ENCODE data around the gene TPO. TPM values are rescaled to one million over a fixed set of nuclear protein-coding genes. Genes with fewer than 3 reads are reported as not detected.

TPO gene
- total RNA-seq, 1 donor = not detected

GRCh38 chr2:1585635-1586034 is 172.4 kb downstream of the TPO start:
- TF ChIP-seq, protein P1, sequence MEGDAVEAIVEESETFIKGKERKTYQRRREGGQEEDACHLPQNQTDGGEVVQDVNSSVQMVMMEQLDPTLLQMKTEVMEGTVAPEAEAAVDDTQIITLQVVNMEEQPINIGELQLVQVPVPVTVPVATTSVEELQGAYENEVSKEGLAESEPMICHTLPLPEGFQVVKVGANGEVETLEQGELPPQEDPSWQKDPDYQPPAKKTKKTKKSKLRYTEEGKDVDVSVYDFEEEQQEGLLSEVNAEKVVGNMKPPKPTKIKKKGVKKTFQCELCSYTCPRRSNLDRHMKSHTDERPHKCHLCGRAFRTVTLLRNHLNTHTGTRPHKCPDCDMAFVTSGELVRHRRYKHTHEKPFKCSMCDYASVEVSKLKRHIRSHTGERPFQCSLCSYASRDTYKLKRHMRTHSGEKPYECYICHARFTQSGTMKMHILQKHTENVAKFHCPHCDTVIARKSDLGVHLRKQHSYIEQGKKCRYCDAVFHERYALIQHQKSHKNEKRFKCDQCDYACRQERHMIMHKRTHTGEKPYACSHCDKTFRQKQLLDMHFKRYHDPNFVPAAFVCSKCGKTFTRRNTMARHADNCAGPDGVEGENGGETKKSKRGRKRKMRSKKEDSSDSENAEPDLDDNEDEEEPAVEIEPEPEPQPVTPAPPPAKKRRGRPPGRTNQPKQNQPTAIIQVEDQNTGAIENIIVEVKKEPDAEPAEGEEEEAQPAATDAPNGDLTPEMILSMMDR (IDR thresholded peaks at IDR 0.05; ENCODE audit: insufficient read depth, low read depth, low read length) = no peak
- no peak for DNase-seq (ENCODE audit: low read depth)
- no peak overlapping the region for H3K4me3 ChIP-seq (ENCODE audit: low read depth, low read length)

- H3K4me3 ChIP-seq (ENCODE audit: low read depth, low read length) = no peak overlapping the region
- TF ChIP-seq, protein P1 (IDR thresholded peaks at IDR 0.05; ENCODE audit: insufficient read depth, low read depth, low read length) = no peak
- no peak for DNase-seq (ENCODE audit: low read depth)
Measured at GRCh38 chr2:1586251-1586922, 173.1 kb downstream of the TPO start.

DNA sequence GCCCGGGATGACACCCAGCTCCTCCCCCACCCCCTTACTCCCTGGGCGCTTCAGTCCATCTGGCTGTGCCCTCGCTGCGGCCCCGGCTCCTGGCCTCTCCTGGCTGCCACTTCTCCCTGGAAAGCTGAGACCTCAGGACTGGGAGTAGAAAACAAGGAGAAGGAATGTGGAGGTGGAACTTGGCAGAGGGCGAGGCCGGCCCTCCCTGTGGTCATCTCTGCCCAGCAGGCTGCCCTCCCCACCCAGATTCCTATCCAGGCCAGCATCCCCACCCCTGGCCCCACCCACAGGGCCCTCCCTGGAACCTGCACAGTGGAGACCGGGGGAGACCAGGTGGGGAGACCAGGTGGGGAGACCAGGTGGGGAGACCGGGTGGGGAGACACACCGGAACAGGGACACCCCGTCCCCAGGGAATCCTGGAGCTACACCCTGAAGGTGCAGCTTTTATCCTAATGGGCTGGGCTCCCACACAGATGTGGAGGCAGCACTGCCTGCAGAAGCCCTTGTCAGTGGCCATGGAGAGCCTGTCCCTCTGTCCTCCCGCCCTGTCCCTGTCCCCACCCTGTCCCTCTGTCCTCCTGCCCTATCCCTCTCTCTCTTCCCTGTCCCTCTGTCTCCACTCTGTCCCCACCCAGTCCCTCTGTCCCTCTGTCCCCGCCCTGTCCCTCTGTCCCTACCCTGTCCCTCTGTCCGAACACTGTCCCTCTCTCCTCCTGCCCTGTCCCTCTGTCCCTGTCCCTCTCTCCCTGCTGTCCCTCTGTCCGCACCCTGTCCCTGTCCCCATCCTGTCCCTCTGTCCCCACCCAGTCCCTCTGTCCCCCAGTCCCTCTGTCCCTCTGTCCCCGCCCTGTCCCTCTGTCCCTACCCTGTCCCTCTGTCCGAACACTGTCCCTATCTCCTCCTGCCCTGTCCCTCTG is 173.9 kb downstream of the TPO start:
- no peak overlapping the region for H3K4me3 ChIP-seq (ENCODE audit: low read depth, low read length)
- DNase-seq (ENCODE audit: low read depth) = no peak
- TF ChIP-seq, protein P1 (IDR thresholded peaks at IDR 0.05; ENCODE audit: insufficient read depth, low read depth, low read length) = no peak

DNA sequence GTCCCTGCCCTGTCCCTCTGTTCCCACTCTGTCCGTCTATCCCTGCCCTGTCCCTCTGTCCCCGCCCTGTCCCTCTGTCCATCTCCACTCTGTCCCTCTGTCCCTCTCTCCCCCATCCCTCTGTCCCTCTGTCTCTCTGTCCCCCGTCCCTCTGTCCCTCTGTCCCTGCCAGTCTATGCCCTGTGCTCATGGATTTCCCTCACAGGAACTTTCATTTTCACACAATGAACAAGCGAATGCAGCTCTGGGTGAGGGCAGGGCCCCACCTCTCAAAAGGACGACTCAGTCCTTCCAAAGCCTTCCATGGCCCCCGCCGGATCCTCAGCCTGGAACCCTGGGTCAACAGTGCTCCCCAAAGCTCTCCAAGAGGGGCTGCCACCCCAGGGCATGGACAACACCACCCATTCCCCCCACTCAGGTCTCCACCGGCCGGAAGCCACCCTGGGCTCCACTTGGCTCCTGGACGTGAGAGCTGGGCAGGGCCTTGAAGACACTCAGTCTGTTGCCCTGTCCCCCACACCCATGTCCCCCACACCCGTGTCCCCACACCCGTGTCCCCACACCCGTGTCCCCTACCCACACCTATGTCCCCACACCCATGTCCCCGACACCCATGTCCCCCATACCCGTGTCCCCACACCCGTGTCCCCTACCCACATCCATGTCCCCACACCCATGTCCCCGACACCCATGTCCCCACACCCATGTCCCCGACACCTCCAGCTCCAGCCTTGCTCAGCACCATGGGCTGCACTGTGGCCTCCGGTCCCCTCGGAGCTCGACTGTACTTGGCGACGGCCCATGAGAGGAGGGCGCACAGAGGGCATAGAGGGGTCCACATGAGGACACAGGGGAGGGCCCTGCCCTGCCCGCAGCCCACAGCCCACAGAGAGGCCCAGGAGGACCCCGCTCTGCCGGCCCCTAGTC is 175.1 kb downstream of the TPO start:
- H3K4me3 ChIP-seq (ENCODE audit: low read depth, low read length) = no peak overlapping the region
- TF ChIP-seq, protein P1 (IDR thresholded peaks at IDR 0.05; ENCODE audit: insufficient read depth, low read depth, low read length) = no peak
- DNase-seq (ENCODE audit: low read depth) = no peak

DNA sequence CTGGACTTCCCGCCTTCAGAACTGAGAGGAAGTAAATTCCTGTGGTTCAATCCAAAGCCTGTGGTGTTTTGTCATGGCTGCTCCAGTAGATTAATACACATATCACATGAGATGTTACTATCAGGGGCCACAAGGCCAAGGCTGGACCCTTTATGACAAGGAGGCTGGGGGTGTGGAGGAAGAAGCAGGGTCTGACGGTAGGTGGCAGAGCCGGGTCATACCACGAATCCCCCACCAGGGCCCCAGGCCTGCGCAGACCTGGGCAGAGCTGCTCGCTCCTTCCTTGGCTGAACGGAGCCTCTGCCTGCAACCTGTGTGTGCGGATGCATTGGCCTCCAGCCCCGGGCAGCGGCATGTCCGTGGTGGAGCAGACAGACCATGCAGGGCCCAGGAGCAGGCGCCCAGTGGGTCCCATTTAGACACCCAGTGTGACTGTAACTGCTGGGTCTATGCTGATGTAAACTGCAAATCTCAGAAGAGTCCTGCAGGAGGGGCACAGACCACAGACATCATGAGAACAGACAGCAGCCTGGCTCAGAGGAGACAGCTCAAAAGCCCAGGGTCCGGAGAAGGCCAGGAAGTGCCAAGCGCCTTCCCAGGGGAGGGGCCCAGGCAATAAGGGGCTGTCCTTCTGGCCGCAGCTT is 175.8 kb downstream of the TPO start:
- TF ChIP-seq, protein P1 (IDR thresholded peaks at IDR 0.05; ENCODE audit: insufficient read depth, low read depth, low read length) = peak; percentile 28
- H3K4me3 ChIP-seq (ENCODE audit: low read depth, low read length) = no peak overlapping the region
- peak; percentile 71 for DNase-seq (ENCODE audit: low read depth)
